Measurements from ENCODE around the gene KLHL22.

KLHL22 gene

DNA sequence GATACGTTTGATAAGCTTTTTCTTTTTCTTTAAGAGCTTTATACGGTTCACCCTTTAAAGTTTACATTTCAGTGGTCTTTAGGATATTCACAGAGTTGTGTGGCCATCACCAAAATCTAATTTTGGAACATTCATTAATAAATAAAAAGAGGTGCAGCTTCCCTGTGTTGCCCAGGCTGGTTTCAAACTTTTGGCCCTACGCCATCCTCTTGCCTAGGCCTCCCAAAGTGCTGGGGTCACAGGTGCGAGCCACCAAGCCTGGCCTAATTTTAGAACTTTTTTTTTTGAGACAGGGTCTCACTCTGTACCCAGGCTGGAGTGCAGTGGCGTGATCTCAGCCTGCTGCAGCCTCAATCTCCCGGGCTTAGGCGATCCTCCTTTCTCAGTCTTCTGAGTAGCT, 42.4 kb upstream of the KLHL22 start:
- TF ChIP-seq NFIC (IDR thresholded peaks at IDR 0.05) (no peak), EP300 (IDR thresholded peaks at IDR 0.05; ENCODE audit: borderline replicate concordance) (no peak), FOXM1 (IDR thresholded peaks at IDR 0.05; ENCODE audit: borderline replicate concordance, low read depth) (no peak)
- TF ChIP-seq, protein P1, sequence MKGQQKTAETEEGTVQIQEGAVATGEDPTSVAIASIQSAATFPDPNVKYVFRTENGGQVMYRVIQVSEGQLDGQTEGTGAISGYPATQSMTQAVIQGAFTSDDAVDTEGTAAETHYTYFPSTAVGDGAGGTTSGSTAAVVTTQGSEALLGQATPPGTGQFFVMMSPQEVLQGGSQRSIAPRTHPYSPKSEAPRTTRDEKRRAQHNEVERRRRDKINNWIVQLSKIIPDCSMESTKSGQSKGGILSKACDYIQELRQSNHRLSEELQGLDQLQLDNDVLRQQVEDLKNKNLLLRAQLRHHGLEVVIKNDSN (IDR thresholded peaks at IDR 0.05) = no peak
- TF ChIP-seq, protein P2, sequence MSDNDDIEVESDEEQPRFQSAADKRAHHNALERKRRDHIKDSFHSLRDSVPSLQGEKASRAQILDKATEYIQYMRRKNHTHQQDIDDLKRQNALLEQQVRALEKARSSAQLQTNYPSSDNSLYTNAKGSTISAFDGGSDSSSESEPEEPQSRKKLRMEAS (IDR thresholded peaks at IDR 0.05) = no peak

DNA sequence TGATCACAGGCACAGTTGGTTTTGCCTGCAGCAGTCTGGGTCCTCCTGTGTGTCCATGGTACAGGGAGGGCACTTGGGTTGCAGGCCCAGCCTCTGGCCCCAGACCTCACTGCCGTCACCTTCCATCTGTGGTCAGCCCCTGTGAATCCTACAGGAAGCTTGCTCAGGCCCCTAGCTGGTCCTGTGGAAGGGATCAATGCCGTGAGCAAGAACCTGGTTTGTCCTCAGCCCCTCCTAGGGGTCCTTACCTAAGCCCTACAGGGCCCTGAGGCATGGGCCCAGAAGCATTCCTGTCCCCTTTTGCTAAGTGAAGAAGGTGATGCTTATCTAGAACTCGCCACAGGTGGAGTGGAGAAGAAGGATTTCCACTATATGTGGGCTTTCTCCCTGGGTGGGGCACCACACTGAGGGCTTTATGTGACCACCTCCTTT, 41.7 kb upstream of the KLHL22 start:
- TF ChIP-seq EGR1 (IDR thresholded peaks at IDR 0.05) (no peak), TAF1 (IDR thresholded peaks at IDR 0.05; ENCODE audit: low read depth) (no peak), RAD21 (IDR thresholded peaks at IDR 0.05; ENCODE audit: low read depth) (no peak), NFIC (IDR thresholded peaks at IDR 0.05) (no peak), ZBTB7A (IDR thresholded peaks at IDR 0.05; ENCODE audit: low read depth) (no peak), EP300 (IDR thresholded peaks at IDR 0.05; ENCODE audit: borderline replicate concordance) (no peak), TCF12 (IDR thresholded peaks at IDR 0.05; ENCODE audit: low read depth) (no peak)

DNA sequence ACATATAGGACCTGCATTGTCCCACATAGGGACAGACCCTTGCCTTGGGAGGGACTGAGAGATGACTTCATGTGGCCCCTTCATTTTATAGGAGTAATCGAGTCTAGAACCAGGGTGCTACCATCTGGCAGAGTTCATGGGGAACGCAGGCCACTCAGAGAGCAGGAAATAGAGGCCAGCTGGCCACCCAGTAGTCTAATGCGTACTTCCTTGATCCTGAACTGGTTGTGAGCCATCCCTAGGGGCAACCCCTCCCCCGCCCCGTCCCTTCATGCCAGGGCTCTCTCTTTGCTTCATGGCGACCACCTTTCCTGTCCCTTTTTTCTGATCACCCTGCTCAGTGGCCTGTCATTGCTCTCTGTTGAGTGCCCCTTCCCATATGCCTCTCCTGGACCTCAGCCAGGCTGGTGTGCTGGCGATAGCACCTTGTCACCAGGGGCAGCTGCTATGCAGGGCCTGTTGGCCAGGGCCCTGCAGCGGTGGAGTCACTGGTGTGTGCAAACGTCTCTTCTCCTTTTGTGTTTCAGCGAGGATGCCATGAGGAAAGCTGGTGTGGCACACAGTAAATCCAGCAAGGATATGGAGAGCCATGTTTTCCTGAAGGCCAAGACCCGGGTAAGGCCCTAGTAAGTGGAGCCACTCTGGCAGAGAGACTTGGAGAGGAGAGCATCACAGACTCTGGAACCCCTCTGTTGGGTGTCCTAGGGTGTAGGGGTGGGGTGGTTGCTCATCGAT, 41.2 kb upstream of the KLHL22 start:
- no peak for TF ChIP-seq CEBPB (IDR thresholded peaks at IDR 0.05)
- no peak for TF ChIP-seq EGR1 (IDR thresholded peaks at IDR 0.05)

DNA sequence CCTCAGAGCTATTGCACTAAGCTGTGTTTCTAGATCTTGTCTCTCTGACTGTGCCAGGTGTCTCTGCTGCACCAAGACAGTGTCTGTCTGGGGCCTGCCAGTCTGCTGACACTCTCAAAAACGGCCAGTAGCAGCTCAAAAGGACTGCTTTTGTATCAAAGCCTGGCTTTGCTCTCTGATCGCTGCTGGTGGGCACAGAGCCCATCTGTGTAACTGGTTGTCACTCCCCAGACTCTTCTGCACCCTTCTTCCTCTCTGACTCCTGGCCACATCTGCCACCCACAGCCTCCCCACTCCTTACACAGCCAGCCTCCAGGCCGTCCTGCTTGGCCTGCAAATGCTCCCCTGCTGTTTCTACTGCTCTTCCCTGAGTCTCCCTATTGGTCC, 38.3 kb upstream of the KLHL22 start:
- TF ChIP-seq ZBTB7A (IDR thresholded peaks at IDR 0.05; ENCODE audit: low read depth) (no peak), TAF1 (IDR thresholded peaks at IDR 0.05; ENCODE audit: low read depth) (no peak), FOXM1 (IDR thresholded peaks at IDR 0.05; ENCODE audit: borderline replicate concordance, low read depth) (no peak)
- TF ChIP-seq, protein P1 (IDR thresholded peaks at IDR 0.05) = no peak

DNA sequence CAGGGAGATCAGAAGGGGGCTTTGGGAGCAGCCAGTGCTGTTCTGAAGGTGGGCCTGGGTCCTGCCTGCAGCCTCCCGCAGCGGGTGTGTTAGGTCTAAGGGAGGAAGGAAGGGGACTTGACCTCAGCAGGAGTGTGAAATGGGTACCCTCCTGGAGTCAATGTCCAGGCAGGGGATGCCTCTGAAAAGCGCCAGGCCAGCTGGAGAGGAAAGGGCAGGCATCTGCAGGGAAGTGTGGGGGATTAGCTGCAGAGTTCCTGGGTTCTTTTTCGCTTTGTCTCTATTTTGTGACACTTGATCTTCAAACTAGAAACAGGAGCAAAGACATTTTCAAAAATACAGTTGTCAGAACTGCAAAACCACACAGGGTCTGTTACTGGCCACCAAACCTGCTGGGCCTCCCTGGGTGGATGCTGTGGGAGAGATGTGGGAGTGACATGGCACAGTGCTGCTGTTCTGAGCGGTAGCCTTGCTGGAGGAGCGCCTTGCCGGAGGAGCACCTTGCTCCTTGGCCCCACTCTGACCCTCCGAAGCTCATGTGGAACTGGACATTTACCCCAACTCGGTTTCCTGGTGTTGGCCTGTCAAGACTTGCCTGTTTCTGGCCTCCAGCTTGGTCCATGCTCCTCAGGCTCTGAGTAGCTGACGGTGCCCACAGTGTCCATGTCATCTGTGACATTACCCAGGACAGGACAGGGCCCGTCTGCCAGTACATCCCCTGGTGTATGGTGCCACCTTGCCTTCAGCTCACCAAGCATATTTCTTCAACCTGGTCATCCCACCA, 37.7 kb upstream of the KLHL22 start:
- no peak for TF ChIP-seq TAF1 (IDR thresholded peaks at IDR 0.05; ENCODE audit: low read depth)
- no peak for TF ChIP-seq EGR1 (IDR thresholded peaks at IDR 0.05)
- TF ChIP-seq, protein P1 (IDR thresholded peaks at IDR 0.05) = no peak
- TF ChIP-seq RAD21 (IDR thresholded peaks at IDR 0.05; ENCODE audit: low read depth) = no peak
- no peak for TF ChIP-seq CREB1 (IDR thresholded peaks at IDR 0.05; ENCODE audit: low read depth)
- TF ChIP-seq FOXM1 (IDR thresholded peaks at IDR 0.05; ENCODE audit: borderline replicate concordance, low read depth) = no peak
- no peak for TF ChIP-seq CEBPB (IDR thresholded peaks at IDR 0.05)
- no peak for TF ChIP-seq EP300 (IDR thresholded peaks at IDR 0.05; ENCODE audit: borderline replicate concordance)
- TF ChIP-seq TEAD4 (IDR thresholded peaks at IDR 0.05) = no peak
- TF ChIP-seq, protein P2 (IDR thresholded peaks at IDR 0.05) = no peak
- TF ChIP-seq, protein P3, sequence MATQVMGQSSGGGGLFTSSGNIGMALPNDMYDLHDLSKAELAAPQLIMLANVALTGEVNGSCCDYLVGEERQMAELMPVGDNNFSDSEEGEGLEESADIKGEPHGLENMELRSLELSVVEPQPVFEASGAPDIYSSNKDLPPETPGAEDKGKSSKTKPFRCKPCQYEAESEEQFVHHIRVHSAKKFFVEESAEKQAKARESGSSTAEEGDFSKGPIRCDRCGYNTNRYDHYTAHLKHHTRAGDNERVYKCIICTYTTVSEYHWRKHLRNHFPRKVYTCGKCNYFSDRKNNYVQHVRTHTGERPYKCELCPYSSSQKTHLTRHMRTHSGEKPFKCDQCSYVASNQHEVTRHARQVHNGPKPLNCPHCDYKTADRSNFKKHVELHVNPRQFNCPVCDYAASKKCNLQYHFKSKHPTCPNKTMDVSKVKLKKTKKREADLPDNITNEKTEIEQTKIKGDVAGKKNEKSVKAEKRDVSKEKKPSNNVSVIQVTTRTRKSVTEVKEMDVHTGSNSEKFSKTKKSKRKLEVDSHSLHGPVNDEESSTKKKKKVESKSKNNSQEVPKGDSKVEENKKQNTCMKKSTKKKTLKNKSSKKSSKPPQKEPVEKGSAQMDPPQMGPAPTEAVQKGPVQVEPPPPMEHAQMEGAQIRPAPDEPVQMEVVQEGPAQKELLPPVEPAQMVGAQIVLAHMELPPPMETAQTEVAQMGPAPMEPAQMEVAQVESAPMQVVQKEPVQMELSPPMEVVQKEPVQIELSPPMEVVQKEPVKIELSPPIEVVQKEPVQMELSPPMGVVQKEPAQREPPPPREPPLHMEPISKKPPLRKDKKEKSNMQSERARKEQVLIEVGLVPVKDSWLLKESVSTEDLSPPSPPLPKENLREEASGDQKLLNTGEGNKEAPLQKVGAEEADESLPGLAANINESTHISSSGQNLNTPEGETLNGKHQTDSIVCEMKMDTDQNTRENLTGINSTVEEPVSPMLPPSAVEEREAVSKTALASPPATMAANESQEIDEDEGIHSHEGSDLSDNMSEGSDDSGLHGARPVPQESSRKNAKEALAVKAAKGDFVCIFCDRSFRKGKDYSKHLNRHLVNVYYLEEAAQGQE (IDR thresholded peaks at IDR 0.05; ENCODE audit: low read depth) = no peak
- no peak for TF ChIP-seq NFIC (IDR thresholded peaks at IDR 0.05)
- TF ChIP-seq TCF12 (IDR thresholded peaks at IDR 0.05; ENCODE audit: low read depth) = no peak
- no peak for TF ChIP-seq ZBTB7A (IDR thresholded peaks at IDR 0.05; ENCODE audit: low read depth)
- no peak for TF ChIP-seq YY1 (IDR thresholded peaks at IDR 0.05; ENCODE audit: low read depth)

DNA sequence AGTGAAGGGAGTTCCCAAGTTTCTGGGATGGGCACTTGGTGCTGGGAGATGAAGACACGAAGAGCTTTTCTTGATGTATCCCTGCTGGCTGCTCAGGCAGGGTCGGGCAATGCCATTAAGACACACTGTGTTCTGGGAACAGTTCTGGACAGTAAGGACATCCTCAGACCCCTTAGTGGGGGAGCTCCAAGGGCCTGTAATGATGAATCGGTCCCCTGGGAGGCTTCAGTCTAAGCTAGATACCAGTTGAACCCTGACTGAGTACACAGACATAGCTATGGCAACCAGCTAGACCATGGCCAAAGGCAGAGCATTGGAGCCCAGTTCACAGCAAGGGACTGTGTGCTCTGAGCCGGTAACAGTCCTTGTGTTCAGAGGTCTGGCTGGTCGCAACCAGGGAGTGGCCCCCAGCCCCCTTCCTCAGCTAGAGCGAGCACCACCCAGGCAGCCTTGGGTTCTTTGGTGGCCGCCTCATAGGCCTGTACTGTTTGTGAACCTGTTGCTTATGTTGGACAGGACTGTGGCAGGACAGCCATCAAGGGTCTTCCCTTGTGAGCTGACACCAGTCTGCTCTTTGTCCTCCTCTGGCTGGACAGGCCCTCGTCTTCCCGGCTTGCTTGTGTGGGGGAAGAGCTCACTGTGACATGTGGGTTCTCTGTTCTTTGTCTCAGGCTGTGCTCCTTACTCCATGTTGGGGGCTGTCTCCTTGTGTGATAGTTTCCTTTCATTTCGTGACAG, 36.8 kb upstream of the KLHL22 start:
- TF ChIP-seq TCF12 (IDR thresholded peaks at IDR 0.05; ENCODE audit: low read depth) (no peak), EP300 (IDR thresholded peaks at IDR 0.05; ENCODE audit: borderline replicate concordance) (no peak), YY1 (IDR thresholded peaks at IDR 0.05; ENCODE audit: low read depth) (no peak), ZBTB7A (IDR thresholded peaks at IDR 0.05; ENCODE audit: low read depth) (no peak), RAD21 (IDR thresholded peaks at IDR 0.05; ENCODE audit: low read depth) (no peak), TEAD4 (IDR thresholded peaks at IDR 0.05) (no peak), TAF1 (IDR thresholded peaks at IDR 0.05; ENCODE audit: low read depth) (no peak), FOXM1 (IDR thresholded peaks at IDR 0.05; ENCODE audit: borderline replicate concordance, low read depth) (no peak), CEBPB (IDR thresholded peaks at IDR 0.05) (no peak), CREB1 (IDR thresholded peaks at IDR 0.05; ENCODE audit: low read depth) (no peak), EGR1 (IDR thresholded peaks at IDR 0.05) (no peak), NFIC (IDR thresholded peaks at IDR 0.05) (no peak)
- TF ChIP-seq, protein P1 (IDR thresholded peaks at IDR 0.05) = no peak
- TF ChIP-seq, protein P3 (IDR thresholded peaks at IDR 0.05; ENCODE audit: low read depth) = no peak
- TF ChIP-seq, protein P2 (IDR thresholded peaks at IDR 0.05) = no peak
